Stimulated activated memory B cell treated with anti-CD40 and anti-IgM and Interleukin-4, amounts not matched to agents 10 μg/mL and 1 μg/mL and 100 μg/mL, for 72 hours (primary cell): Measurements from ENCODE around the gene TMEM209.
"Not testable (repeated sequence)": the region's sequence is repeated elsewhere in the genome, so short reads cannot be mapped to it uniquely, and the experiment has no call there.

ENCODE experiments used
- ATAC-seq: fragments of 150-1000 bp; cut with Tn5 transposase; 2 replicates; pipeline ENCODE4 v1.10.0; 2021
- H3K27ac Mint-ChIP-seq: one replicate; pipeline ENCODE4 v1.8.0; 2022; ENCODE audit warnings: mild to moderate bottlenecking, mixed read lengths
- H3K27me3 Mint-ChIP-seq: one replicate; pipeline ENCODE4 v1.8.0; 2022; ENCODE audit warnings: mixed read lengths
- H3K36me3 Mint-ChIP-seq: one replicate; pipeline ENCODE4 v1.8.0; 2022; ENCODE audit warnings: mixed read lengths
- H3K4me1 Mint-ChIP-seq: one replicate; pipeline ENCODE4 v1.8.0; 2022; ENCODE audit warnings: mixed read lengths
- H3K4me3 Mint-ChIP-seq: one replicate; pipeline ENCODE4 v1.8.0; 2022; ENCODE audit warnings: mild to moderate bottlenecking, moderate library complexity, mixed read lengths
- H3K9me3 Mint-ChIP-seq: one replicate; pipeline ENCODE4 v1.8.0; 2022; ENCODE audit warnings: mixed read lengths

The TMEM209 gene

GRCh38 chr7:130134106-130134636 lies 71.0 kb downstream of the TMEM209 start:
- ATAC-seq = no peak
- Mint-ChIP-seq H3K27me3 (no peaks in the 10 kb centered on the region), H3K27ac (no peak overlapping the region), H3K9me3 (no peaks in the 10 kb centered on the region), H3K36me3 (peaks cover 63% of the 10 kb centered on the region), H3K4me3 (no peak overlapping the region), H3K4me1 (peaks cover 6% of the 10 kb centered on the region)

GRCh38 chr7:130133029-130133782 lies 72.0 kb downstream of the TMEM209 start:
- Mint-ChIP-seq H3K9me3 (no peaks in the 10 kb centered on the region), H3K4me3 (no peak overlapping the region), H3K4me1 (peaks cover 6% of the 10 kb centered on the region), H3K36me3 (peaks cover 64% of the 10 kb centered on the region), H3K27me3 (no peaks in the 10 kb centered on the region), H3K27ac (no peak overlapping the region)
- no peak for ATAC-seq

- no peaks in the 10 kb centered on the region for H3K9me3 Mint-ChIP-seq
- no peak overlapping the region for H3K4me3 Mint-ChIP-seq
- ATAC-seq = no peak
- H3K4me1 Mint-ChIP-seq = peaks cover 6% of the 10 kb centered on the region
- peak overlapping the region; percentile 11 for H3K27ac Mint-ChIP-seq
- peaks cover 68% of the 10 kb centered on the region for H3K36me3 Mint-ChIP-seq
- H3K27me3 Mint-ChIP-seq = no peaks in the 10 kb centered on the region
Observed at GRCh38 chr7:130131964-130132875, 73.0 kb downstream of the TMEM209 start.

GRCh38 chr7:130131191-130131834 lies 73.9 kb downstream of the TMEM209 start:
- peaks cover 6% of the 10 kb centered on the region for H3K4me1 Mint-ChIP-seq
- H3K4me3 Mint-ChIP-seq = no peak overlapping the region
- ATAC-seq = no peak
- no peaks in the 10 kb centered on the region for H3K27me3 Mint-ChIP-seq
- peaks cover 75% of the 10 kb centered on the region for H3K36me3 Mint-ChIP-seq
- peak overlapping the region; percentile 11 for H3K27ac Mint-ChIP-seq
- no peaks in the 10 kb centered on the region for H3K9me3 Mint-ChIP-seq

GRCh38 chr7:130129011-130129411 lies 76.2 kb downstream of the TMEM209 start:
- H3K27me3 Mint-ChIP-seq = no peaks in the 10 kb centered on the region
- no peak overlapping the region for H3K27ac Mint-ChIP-seq
- peaks cover 62% of the 10 kb centered on the region for H3K36me3 Mint-ChIP-seq

GRCh38 chr7:130127821-130128317 lies 77.3 kb downstream of the TMEM209 start:
- Mint-ChIP-seq H3K27me3 (no peaks in the 10 kb centered on the region), H3K4me3 (no peak overlapping the region), H3K9me3 (no peaks in the 10 kb centered on the region)

More at GRCh38 chr7:130129011-130129411, 76.2 kb downstream of the TMEM209 start:
- Mint-ChIP-seq H3K4me3 (no peak overlapping the region), H3K4me1 (peaks cover 6% of the 10 kb centered on the region), H3K9me3 (no peaks in the 10 kb centered on the region)
- no peak for ATAC-seq

GRCh38 chr7:130127404-130127803 lies 77.8 kb downstream of the TMEM209 start:
- no peak for ATAC-seq
- peaks cover 69% of the 10 kb centered on the region for H3K36me3 Mint-ChIP-seq
- peaks cover 6% of the 10 kb centered on the region for H3K4me1 Mint-ChIP-seq
- H3K9me3 Mint-ChIP-seq = no peaks in the 10 kb centered on the region
- H3K4me3 Mint-ChIP-seq = no peak overlapping the region
- H3K27ac Mint-ChIP-seq = no peak overlapping the region
- H3K27me3 Mint-ChIP-seq = no peaks in the 10 kb centered on the region

More at GRCh38 chr7:130127821-130128317, 77.3 kb downstream of the TMEM209 start:
- H3K36me3 Mint-ChIP-seq = peaks cover 64% of the 10 kb centered on the region
- no peak for ATAC-seq
- no peak overlapping the region for H3K27ac Mint-ChIP-seq
- H3K4me1 Mint-ChIP-seq = peaks cover 6% of the 10 kb centered on the region

- H3K27ac Mint-ChIP-seq, H3K27me3 Mint-ChIP-seq, ATAC-seq, H3K4me3 Mint-ChIP-seq, H3K9me3 Mint-ChIP-seq, H3K4me1 Mint-ChIP-seq: not testable (repeated sequence)
- peaks cover 69% of the 10 kb centered on the region for H3K36me3 Mint-ChIP-seq
Observed at GRCh38 chr7:130126840-130127239, 78.4 kb downstream of the TMEM209 start.

GRCh38 chr7:130124711-130125110 lies 80.5 kb downstream of the TMEM209 start:
- ATAC-seq = no peak
- peaks cover 59% of the 10 kb centered on the region for H3K36me3 Mint-ChIP-seq
- H3K4me3 Mint-ChIP-seq = no peak overlapping the region
- H3K4me1 Mint-ChIP-seq = no peaks in the 10 kb centered on the region
- no peak overlapping the region for H3K27ac Mint-ChIP-seq
- no peaks in the 10 kb centered on the region for H3K9me3 Mint-ChIP-seq
- H3K27me3 Mint-ChIP-seq = no peaks in the 10 kb centered on the region

GRCh38 chr7:130123501-130123900 lies 81.7 kb downstream of the TMEM209 start:
- no peak for ATAC-seq
- H3K36me3 Mint-ChIP-seq = peaks cover 54% of the 10 kb centered on the region
- H3K27ac Mint-ChIP-seq = no peak overlapping the region
- no peaks in the 10 kb centered on the region for H3K27me3 Mint-ChIP-seq
- no peaks in the 10 kb centered on the region for H3K9me3 Mint-ChIP-seq
- H3K4me1 Mint-ChIP-seq = no peaks in the 10 kb centered on the region
- H3K4me3 Mint-ChIP-seq = no peak overlapping the region

- no peaks in the 10 kb centered on the region for H3K27me3 Mint-ChIP-seq
- H3K36me3 Mint-ChIP-seq = peaks cover 37% of the 10 kb centered on the region
- ATAC-seq = no peak
- peaks cover 11% of the 10 kb centered on the region for H3K4me1 Mint-ChIP-seq
- H3K9me3 Mint-ChIP-seq = peaks cover 3% of the 10 kb centered on the region
- no peak overlapping the region for H3K4me3 Mint-ChIP-seq
- no peak overlapping the region for H3K27ac Mint-ChIP-seq
Observed at GRCh38 chr7:130118801-130119200, 86.4 kb downstream of the TMEM209 start.

- no peak overlapping the region for H3K4me3 Mint-ChIP-seq
- ATAC-seq = no peak
- peaks cover 3% of the 10 kb centered on the region for H3K9me3 Mint-ChIP-seq
- H3K27me3 Mint-ChIP-seq = no peaks in the 10 kb centered on the region
- H3K4me1 Mint-ChIP-seq = peaks cover 16% of the 10 kb centered on the region
- peaks cover 37% of the 10 kb centered on the region for H3K36me3 Mint-ChIP-seq
- H3K27ac Mint-ChIP-seq = no peak overlapping the region
Observed at GRCh38 chr7:130118294-130118693, 86.9 kb downstream of the TMEM209 start.

- H3K36me3 Mint-ChIP-seq = peaks cover 14% of the 10 kb centered on the region
- no peak for ATAC-seq
- peaks cover 37% of the 10 kb centered on the region for H3K4me1 Mint-ChIP-seq
- H3K27me3 Mint-ChIP-seq = no peaks in the 10 kb centered on the region
- H3K9me3 Mint-ChIP-seq = peaks cover 3% of the 10 kb centered on the region
- peak overlapping the region; percentile 74 for H3K27ac Mint-ChIP-seq
- no peak overlapping the region for H3K4me3 Mint-ChIP-seq
Observed at GRCh38 chr7:130114776-130115175, 90.4 kb downstream of the TMEM209 start.
